GM19239 (cell line): ENCODE measurements around the gene PRUNE2.
"Not testable (repeated sequence)": the region's sequence is repeated elsewhere in the genome, so short reads cannot be mapped to it uniquely, and the experiment has no call there.

ENCODE experiments used
- DNase-seq: peaks from one replicate; pipeline ENCODE4 v3.0.0; 2011; ENCODE audit warnings: low spot score; ENCODE audit not compliant: insufficient read length
- FAIRE-seq: peaks from 2 replicates; lab custom pipeline; 2011; peaks lifted over from hg19 to GRCh38; lab: Jason Lieb, UNC

PRUNE2 gene, protein sequence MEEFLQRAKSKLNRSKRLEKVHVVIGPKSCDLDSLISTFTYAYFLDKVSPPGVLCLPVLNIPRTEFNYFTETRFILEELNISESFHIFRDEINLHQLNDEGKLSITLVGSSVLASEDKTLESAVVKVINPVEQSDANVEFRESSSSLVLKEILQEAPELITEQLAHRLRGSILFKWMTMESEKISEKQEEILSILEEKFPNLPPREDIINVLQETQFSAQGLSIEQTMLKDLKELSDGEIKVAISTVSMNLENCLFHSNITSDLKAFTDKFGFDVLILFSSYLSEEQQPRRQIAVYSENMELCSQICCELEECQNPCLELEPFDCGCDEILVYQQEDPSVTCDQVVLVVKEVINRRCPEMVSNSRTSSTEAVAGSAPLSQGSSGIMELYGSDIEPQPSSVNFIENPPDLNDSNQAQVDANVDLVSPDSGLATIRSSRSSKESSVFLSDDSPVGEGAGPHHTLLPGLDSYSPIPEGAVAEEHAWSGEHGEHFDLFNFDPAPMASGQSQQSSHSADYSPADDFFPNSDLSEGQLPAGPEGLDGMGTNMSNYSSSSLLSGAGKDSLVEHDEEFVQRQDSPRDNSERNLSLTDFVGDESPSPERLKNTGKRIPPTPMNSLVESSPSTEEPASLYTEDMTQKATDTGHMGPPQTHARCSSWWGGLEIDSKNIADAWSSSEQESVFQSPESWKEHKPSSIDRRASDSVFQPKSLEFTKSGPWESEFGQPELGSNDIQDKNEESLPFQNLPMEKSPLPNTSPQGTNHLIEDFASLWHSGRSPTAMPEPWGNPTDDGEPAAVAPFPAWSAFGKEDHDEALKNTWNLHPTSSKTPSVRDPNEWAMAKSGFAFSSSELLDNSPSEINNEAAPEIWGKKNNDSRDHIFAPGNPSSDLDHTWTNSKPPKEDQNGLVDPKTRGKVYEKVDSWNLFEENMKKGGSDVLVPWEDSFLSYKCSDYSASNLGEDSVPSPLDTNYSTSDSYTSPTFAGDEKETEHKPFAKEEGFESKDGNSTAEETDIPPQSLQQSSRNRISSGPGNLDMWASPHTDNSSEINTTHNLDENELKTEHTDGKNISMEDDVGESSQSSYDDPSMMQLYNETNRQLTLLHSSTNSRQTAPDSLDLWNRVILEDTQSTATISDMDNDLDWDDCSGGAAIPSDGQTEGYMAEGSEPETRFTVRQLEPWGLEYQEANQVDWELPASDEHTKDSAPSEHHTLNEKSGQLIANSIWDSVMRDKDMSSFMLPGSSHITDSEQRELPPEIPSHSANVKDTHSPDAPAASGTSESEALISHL (N-terminal part only)

DNA sequence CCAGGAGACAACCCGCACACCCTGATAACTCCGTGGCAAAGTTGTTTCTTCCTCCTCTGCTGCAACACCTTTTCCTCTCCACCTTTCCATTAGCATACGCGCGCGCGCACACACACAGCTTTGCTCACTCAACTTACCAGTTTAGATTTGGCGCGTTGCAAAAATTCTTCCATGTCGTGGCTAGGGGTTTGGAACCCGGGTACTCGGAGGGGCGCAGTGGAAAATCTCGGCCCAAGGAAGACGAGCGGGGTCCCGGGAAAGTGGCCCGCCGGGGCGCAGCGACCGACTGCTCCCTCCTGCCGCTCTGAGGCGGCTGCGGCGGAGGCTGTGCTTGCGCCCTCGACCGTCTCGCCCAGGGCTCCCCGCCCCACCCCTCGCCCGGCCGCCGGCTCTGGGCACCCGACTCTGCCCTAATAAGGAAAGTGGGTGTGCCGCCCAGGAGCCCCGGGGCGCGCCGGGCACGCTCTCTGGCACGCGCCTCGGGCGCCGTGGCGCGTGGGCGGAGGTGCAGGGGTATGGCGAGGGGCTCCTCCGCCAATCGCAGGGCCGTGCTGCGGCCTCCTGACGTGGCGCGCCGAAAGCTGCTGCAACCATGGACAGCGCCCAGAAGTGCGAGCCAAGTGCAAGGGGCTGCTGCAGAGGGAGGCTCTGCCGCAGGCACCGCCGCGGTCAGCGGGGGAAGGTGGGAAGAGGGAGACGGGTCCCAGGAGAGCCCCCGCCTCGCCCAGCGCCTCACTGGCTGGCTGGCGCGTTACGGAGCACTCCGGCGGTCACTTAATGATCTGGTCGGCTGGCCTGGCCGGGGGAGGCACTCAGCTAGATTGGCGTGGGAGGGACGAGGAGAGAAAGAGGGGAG, at the start of gene PRUNE2:
Gene PRUNE2 (minus strand): TSS at position 324 of the 856 bp plus-strand sequence. CDS start 151 bp downstream, at position 173.
- no peak for FAIRE-seq
- DNase-seq: no peak

DNA sequence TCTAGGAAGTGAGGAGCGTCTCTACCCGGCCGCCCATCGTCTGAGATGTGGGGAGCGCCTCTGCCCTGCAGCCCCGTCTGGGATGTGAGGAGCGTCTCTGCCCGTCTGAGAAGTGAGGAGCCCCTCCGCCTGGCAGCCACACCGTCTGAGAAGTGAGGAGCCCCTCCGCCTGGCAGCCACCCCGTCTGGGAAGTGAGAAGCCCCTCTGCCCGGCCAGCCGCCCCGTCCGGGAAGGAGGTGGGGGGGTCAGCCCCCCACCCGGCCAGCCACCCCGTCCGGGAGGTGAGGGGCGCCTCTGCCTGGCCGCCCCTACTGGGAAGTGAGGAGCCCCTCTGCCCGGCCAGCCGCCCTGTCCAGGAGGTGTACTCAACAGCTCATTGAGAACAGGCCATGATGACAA, 49.5 kb upstream of the PRUNE2 start:
- not testable (repeated sequence) for FAIRE-seq, DNase-seq

DNA sequence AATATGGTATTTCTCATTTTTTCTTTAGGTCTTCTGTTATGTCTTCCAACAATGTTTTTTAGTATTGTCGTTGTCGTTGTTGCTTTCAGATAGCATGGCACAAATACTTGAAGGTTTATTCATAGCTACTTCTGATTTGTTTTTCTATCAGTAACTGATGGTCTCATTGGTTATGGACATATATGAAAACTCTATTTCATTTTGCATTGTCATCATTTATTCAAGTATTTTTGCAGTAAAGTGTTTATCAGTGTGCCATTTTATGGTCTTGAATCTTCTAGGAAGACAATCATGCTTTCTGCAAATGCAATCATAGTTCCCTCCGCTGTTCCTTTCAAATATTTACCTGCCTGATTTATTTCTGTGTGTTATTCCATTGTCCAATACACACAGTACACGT, 44.0 kb upstream of the PRUNE2 start:
- DNase-seq (no peak), FAIRE-seq (no peak)

DNA sequence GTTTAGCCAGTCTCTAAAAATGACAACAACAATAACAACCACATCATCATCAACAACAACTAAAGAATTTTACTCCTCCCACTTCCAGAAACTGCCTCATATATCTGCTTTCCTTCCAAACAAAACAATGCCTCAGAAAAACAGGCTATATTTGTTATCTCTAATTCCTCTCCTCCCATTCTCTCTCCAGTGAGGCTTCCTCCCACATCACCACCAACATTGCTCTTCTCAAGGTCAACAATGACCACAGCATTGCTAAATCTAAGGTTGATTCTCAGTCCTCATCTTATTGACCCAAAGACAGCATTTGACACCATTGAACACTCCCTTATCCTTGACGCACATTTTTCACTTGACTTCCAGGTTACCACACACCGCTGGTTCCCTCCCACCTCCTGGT, 38.1 kb upstream of the PRUNE2 start:
- DNase-seq: no peak
- no peak for FAIRE-seq

DNA sequence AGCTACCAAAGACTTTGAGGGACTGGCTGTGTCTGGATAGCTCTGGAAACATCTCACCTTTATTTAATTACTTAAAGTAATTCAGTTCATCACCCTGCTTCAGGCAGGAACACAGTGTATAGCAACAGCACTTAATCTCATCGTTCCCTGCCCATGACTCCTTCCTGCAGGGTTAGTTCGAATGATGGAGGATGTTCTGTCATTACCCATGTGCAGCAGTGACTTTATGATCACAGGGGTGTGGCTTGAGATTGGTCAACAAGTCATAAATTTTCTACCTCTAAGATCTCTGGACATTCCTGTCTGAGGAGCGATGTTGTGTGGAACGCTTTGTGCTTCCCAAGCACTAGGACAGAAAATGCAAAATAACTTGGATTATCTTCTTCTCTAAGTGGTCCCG, 37.1 kb upstream of the PRUNE2 start:
- no peak for DNase-seq
- no peak for FAIRE-seq

DNA sequence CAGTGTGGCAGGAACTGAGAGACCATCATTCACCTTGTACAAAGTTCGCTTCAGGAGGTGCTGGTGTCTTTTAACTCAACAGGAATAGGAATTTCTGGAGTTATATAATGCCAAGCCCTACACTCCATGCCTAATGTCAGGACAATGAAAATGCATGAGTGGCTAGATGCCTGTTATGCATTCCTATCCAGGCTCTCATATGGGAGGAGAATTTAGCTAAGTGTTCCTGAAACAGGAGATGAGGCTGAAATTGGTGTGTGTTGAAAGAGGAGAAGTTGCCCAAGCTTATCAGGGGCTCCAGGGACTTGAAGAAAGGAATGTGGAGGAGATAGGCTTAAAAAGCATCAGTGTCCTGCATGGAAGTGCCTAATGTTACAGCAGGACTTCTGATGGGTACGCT, 26.8 kb upstream of the PRUNE2 start:
- FAIRE-seq: no peak
- no peak for DNase-seq

DNA sequence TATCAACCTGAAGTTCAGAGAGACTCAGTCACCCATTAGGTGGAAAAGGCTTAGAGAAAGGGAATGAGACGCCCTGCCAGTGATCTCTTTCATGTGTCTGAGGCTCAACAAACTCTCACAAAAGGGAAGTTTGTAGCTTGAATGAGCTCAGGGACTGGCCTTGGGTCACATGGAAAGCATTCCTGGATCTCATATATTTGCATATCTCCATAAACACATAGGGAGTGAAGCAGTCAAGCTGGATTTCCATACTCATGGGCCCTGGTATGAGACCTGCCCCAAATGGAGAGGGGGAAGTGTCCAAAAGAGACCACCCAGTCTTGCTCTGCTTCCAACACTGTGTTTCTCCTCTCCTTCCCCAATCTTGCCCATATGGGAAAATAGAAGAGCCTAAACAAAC, 26.4 kb upstream of the PRUNE2 start:
- FAIRE-seq (no peak), DNase-seq (no peak)

DNA sequence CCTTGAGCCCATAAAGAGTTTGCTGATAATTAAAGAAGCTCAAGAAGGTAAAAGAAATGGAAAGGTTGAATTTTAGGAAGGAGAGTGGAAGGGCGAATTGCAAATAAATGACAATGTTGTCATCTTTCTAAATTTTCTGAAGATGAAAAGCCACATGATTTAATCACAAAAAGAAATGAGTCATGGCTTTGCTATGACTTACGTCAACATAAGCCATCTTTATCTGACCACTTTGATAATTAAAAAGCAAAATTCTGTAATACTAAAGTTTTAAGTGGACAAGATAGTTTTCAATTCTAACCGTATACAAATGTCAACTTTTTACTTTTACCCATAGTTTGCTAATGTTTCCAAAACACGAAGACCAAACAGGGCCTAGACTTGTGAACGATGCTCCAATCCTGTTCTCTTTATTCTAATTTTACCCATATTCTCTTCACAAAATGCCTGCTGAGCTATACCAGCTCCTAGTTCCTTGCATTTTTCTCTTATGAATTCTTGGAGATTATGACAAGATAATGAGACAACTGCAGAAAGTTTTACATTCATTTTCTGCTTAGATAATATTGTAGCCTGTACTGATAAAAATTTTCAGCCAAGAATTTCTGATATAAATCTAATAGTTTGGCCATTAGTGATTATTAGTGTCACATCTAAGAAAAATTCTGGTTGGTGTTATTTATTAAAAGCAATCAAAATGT, 21.8 kb upstream of the PRUNE2 start:
- FAIRE-seq: no peak
- no peak for DNase-seq

DNA sequence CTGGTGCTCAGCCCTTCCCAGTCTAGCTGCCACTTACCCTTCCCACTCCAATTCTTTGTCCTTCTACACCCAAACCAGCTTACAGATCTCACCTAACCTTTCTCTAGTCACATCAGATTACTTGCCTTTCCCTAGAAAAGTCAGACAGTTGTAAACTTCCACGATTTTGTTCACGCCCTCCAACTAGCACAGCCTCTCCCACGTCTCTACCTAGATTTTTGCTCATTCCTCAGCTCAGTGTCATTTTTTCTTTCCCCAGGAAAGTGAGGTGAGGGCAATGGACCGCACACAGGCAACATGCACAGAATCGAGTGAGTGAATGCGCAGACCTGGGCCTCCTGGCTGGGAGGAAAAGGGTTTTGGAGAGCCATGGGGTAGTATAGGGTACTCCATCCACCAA, 20.9 kb upstream of the PRUNE2 start:
- no peak for FAIRE-seq
- no peak for DNase-seq

DNA sequence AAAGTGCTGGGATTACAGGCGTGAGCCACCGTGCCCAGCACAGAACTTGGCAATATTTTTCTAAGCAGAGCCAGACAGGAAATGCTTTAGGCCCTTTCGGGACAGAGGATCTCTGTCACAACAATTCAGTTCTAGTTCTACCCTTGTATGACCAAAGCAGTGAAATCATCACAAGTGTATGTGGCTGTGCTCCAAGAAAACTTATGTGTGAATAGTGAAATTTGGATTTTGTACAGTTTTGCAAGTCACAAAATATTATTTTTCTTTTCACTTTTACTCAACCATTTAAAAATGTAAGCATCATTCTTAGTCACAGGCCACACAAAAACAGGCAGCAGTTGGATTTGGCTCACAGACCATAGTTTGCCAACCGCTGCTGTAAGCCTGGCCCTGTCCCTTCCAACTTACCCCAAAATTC, 20.4 kb upstream of the PRUNE2 start:
- no peak for FAIRE-seq
- DNase-seq: no peak

DNA sequence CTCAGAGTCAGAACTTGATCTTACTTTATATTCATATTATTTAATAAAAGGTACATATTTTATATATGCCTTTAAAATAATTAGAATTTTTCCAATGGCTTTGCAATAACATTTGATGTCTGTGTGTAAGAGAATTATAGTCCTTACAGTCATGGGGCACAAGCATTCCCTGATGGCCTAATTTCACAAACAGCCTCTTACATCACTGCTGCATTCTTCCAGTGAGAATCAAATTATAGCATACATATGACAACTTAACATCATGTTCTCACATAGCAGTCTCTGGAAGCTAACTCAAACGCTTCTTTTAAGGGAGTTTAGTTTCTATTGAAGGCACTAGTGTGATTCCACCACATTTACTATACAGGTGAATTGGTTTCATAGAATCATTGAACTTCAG, 15.3 kb upstream of the PRUNE2 start:
- no peak for FAIRE-seq
- no peak for DNase-seq

DNA sequence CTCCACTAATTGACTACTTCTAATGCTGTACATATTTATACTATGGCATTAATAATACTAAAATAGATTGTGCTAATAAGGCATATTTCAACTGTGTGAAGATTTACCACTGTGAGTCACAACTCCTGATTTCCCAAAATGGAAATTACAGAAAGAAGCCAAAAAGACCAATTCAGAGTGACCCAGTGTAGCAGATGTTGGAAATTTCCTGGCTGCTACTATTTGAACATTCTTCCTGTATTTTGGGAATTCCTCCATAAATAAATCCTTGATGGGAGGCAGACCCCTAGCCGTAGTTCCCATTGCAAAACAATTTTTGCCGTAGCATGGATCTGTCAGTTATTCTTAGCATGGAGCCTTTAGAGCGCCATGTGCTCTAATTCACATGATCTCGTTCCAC, 11.4 kb upstream of the PRUNE2 start:
- DNase-seq: no peak
- no peak for FAIRE-seq

DNA sequence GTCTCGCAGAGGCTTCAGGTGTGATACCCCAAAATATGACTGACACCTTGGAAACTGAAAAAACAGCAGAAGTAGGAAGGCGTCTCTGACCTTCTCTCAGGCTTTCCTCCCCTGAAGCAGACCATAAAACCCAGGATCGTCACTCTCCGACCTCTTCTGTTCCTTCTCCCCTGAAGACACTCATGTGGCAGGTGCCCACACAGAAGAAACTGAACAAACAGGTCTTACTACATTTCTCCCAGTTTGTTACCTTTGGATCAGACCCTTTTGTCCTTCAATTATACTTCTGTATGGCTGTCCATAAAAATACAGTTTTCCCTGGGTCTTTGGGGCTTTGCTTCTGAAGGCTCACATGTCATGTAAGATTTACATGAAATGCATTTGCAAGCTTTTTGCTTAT, 10.3 kb upstream of the PRUNE2 start:
- DNase-seq (no peak), FAIRE-seq (no peak)

DNA sequence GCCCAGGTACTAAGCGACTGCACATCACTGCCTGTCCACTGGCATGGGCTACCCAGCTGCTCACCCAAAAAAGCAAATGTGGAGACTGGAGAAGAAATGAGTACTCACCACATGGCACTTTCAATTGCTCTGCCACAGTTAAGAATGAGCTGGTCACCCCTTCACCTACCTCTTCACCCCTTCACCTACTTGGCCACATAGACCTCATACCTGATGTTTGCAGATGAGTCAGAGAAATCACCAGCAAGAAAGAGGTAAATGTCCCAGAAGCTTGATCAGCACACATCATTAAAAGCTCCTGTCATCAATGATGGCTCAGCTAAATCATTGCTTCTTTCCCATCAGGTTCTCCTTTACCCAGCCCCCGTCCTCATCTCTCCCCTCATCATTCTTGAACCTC, 7.6 kb upstream of the PRUNE2 start:
- DNase-seq (no peak), FAIRE-seq (no peak)

DNA sequence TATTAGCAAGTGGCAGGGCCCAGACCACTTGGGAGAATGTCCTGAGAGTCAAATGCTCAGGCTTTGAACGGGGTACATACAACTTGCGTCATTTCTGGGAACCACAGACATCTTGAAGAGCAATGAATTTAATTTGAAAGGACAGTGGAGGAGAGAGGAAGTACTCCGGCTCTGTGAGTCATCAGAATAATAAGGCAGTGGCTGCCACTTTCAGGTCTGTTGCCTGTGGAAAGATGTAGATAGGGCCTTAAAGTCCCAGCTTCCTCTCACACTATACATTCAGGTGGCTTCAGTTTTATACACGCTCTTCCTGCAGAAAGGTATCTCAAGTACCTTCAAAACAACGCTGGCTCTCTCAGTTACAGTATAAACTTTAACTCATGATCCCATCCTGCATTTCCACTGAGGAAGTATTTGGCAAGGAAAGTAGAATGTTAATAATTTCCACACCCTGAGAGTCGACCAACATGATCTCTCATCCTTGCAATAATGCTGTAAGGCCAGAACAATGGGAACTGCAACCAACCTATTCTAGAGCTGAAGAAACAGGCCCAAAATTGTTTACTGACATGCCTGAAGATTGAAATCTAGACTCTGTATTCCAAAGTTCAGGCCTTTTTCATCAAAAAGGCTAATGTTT, 6.8 kb upstream of the PRUNE2 start:
- DNase-seq (no peak), FAIRE-seq (no peak)

DNA sequence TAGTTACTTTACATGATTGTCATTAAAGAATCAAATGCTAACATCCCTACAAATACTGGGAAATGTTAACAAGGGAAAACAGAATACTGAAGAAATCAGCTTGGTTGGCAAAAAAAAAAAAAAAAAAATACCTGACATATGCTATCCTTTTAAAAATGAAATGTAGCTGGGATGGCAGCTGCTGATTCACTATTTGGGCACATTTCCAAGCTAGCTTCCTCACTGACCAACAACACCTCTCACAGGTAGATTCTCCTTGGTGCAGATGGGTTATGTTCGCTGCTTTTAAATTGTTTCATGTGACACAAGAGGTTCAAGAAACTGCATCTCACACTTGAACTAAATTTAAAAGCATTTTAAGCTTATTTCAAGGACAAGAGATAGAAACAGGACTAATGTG, 6.1 kb upstream of the PRUNE2 start:
- DNase-seq (no peak), FAIRE-seq (no peak)

DNA sequence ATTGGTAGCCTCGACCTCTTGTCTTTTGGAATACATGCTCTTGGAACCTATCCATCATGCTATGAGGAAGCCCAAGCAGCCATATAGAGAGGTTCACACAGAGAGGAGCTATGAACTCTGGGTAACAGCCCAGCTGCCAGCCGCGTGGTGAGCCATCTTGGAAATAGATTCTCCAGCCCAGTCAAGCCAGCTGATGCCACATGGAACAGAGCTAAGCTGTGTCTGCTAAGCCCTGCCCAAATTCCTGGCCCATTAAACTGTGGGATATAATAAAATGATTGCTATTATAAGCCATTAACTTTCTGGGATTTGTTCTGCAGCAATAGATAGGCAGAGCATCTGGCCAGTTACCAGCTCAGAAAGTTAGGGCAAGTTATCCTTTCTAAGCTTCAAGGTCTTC, 4.9 kb upstream of the PRUNE2 start:
- FAIRE-seq (no peak), DNase-seq (no peak)

DNA sequence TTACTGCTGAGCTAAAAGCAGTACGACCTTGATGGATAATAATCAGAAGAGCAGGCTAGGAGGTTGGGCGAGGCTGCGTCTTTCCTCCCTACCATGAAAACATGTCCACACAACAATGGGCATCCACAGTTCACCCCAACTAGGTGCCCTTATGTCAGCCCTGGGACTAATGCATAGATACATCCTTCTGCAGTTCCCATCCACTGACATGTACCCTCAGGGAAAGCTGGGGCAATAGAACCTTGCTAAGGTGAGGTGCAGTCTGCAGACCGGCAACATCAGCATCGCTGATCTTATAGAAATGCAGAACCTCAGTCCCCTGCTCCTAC, 697 bp upstream of the PRUNE2 start:
- FAIRE-seq: no peak
- no peak for DNase-seq
